Left cardiac atrium (tissue), 4 donors: ENCODE data around the gene NHEJ1. TPM values are rescaled to one million over a fixed set of nuclear protein-coding genes. Genes with fewer than 3 reads are reported as not detected.

ENCODE experiments used
- ATAC-seq, 2 donors: fragments of 200-7000 bp; cut with Tn5 transposase; one replicate each; pipeline ENCODE4 v1.9.1; 2020; ENCODE audit warnings: mild to moderate bottlenecking in 2 of 2, moderate library complexity in 2 of 2
- DNase-seq: peaks from one replicate; pipeline ENCODE4 v3.0.0-alpha.2; 2020
- intact Hi-C, 2 donors: fragments of 100-400 bp; cut with DNase I; formaldehyde crosslinking; loops; one replicate each; pipeline versions ENCODE4 v1.14.1 to v1.15.1; 2022 to 2023
- total RNA-seq, 2 donors: library from RNA; stranded (reverse); fragmentation: NEBNext Ultra II Directional; extraction: Animal tissue kit (Norgen Biotek cat#: 25700); gene quantifications; one replicate each; pipeline ENCODE4 v1.2.1, GENCODE V29; 2021
- donor health status: DM: no; HTN: yes; CAD: no.
- donor health status: DM: no; HTN: yes; CAD: no; lungs with severe emphysema.
- donor health status: DM: yes; HTN: yes; CAD: no.
- donor health status: Dilated cardiomyopathy.

NHEJ1 gene
- total RNA-seq, 2 donors from 2014 or later, result 4.7 to 6.9 TPM

- no peak for ATAC-seq
- intact Hi-C loops, result no loop called here
Measured at GRCh38 chr2:219111375-219112061, 49.1 kb downstream of the NHEJ1 start.

GRCh38 chr2:219109471-219109870, 51.1 kb downstream of the NHEJ1 start:
- DNase-seq (no peak), ATAC-seq (peak in 1 of 2 donors; percentile 32)
- intact Hi-C loops, result no loop called here

More at GRCh38 chr2:219111375-219112061, 49.1 kb downstream of the NHEJ1 start:
- DNase-seq, result no peak

- intact Hi-C loops, result no loop called here
Measured at GRCh38 chr2:219107758-219108157, 52.9 kb downstream of the NHEJ1 start.

GRCh38 chr2:219106251-219106650, 54.4 kb downstream of the NHEJ1 start:
- intact Hi-C loops, result no loop called here
- no peak for DNase-seq
- ATAC-seq, result no peak

More at GRCh38 chr2:219107758-219108157, 52.9 kb downstream of the NHEJ1 start:
- ATAC-seq, result peak in 1 of 2 donors; percentile 68
- DNase-seq, result no peak

- no peak for DNase-seq
- no peak for ATAC-seq
- intact Hi-C loops, result no loop called here
Measured at GRCh38 chr2:219104107-219105035, 56.2 kb downstream of the NHEJ1 start.

GRCh38 chr2:219099329-219099728, 61.3 kb downstream of the NHEJ1 start:
- ATAC-seq, result no peak
- DNase-seq, result no peak
- intact Hi-C loops, result no loop called here

- no peak for DNase-seq
- intact Hi-C loops, result no loop called here
- no peak for ATAC-seq
Measured at GRCh38 chr2:219095406-219095935, 65.1 kb downstream of the NHEJ1 start.

GRCh38 chr2:219094171-219094570, 66.4 kb downstream of the NHEJ1 start:
- DNase-seq (no peak), ATAC-seq (no peak)
- intact Hi-C loops, result no loop called here

GRCh38 chr2:219090436-219091299, 69.9 kb downstream of the NHEJ1 start:
- no peak for ATAC-seq
- intact Hi-C loops, result no loop called here
- DNase-seq, result no peak

- ATAC-seq, result no peak
- no peak for DNase-seq
- intact Hi-C loops, result no loop called here
Measured at GRCh38 chr2:219089330-219089729, 71.3 kb downstream of the NHEJ1 start.

GRCh38 chr2:219087848-219088247, 72.8 kb downstream of the NHEJ1 start:
- DNase-seq (no peak), ATAC-seq (no peak)
- intact Hi-C loops, result no loop called here

GRCh38 chr2:219087361-219087760, 73.3 kb downstream of the NHEJ1 start:
- ATAC-seq (no peak), DNase-seq (no peak)
- intact Hi-C loops, result no loop called here

- intact Hi-C loops, result no loop called here
- no peak for ATAC-seq
- DNase-seq, result no peak
Measured at GRCh38 chr2:219086196-219086595, 74.4 kb downstream of the NHEJ1 start.

- intact Hi-C loops, result no loop called here
- no peak for DNase-seq
- no peak for ATAC-seq
Measured at GRCh38 chr2:219084791-219085190, 75.8 kb downstream of the NHEJ1 start.

- intact Hi-C loops, result no loop called here
- DNase-seq, result no peak
- peak in 1 of 2 donors; percentile 32 for ATAC-seq
Measured at GRCh38 chr2:219082332-219082958, 78.2 kb downstream of the NHEJ1 start.

GRCh38 chr2:219081701-219082331, 78.8 kb downstream of the NHEJ1 start:
- DNase-seq (no peak), ATAC-seq (no peak)
- intact Hi-C loops, result no loop called here

- DNase-seq, result no peak
- intact Hi-C loops, result no loop called here
- no peak for ATAC-seq
Measured at GRCh38 chr2:219081096-219081495, 79.5 kb downstream of the NHEJ1 start.

GRCh38 chr2:219079417-219079816, 81.2 kb downstream of the NHEJ1 start:
- no peak for DNase-seq
- ATAC-seq, result no peak
- intact Hi-C loops, result no loop called here
